Neuronal stem cell (in vitro differentiated cells): ENCODE measurements around the gene CFAP92.
A peak's percentile ranks its signal among the peaks of the same experiment; 100 is the strongest.
"Not testable (repeated sequence)": the region's sequence is repeated elsewhere in the genome, so short reads cannot be mapped to it uniquely, and the experiment has no call there.

Experiments
- DNase-seq: peaks from one replicate; pipeline ENCODE4 v3.0.0-alpha.2; 2013; ENCODE audit warnings: low spot score
- H2AFZ ChIP-seq: one replicate; pipeline ENCODE4 v1.6.1; 2013; ENCODE audit warnings: mild to moderate bottlenecking, low read length, inconsistent platforms
- H2AK5ac ChIP-seq: 2 replicates; pipeline ENCODE4 v1.6.1; 2013; ENCODE audit warnings: low read depth, mild to moderate bottlenecking, inconsistent platforms, low read length, moderate library complexity, mixed read lengths
- H2BK120ac ChIP-seq: 2 replicates; pipeline ENCODE4 v1.6.1; 2013; ENCODE audit warnings: low read depth, mild to moderate bottlenecking, inconsistent platforms, low read length, moderate library complexity, mixed read lengths
- H2BK12ac ChIP-seq: one replicate; pipeline ENCODE4 v1.6.1; 2013; ENCODE audit warnings: low read length, inconsistent platforms
- H2BK15ac ChIP-seq: 2 replicates; pipeline ENCODE4 v1.6.1; 2013; ENCODE audit warnings: mild to moderate bottlenecking, low read length, inconsistent platforms, mixed read lengths
- H2BK5ac ChIP-seq: one replicate; pipeline ENCODE4 v1.6.1; 2013; ENCODE audit warnings: inconsistent platforms, mild to moderate bottlenecking, low read length, moderate library complexity
- H3K14ac ChIP-seq: one replicate; pipeline ENCODE4 v1.6.1; 2013; ENCODE audit warnings: low read length, inconsistent platforms
- H3K18ac ChIP-seq: 2 replicates; pipeline ENCODE4 v1.6.1; 2013; ENCODE audit warnings: low read length, inconsistent platforms
- H3K23ac ChIP-seq: 2 replicates; pipeline ENCODE4 v1.6.1; 2013; ENCODE audit warnings: low read depth, mild to moderate bottlenecking, mixed read lengths, low read length, inconsistent platforms; ENCODE audit not compliant: poor library complexity
- H3K27ac ChIP-seq: replicated peaks from 3 replicates; pipeline ENCODE4 v1.5.1; 2013; ENCODE audit warnings: low read length, inconsistent platforms
- H3K27me3 ChIP-seq, 3 experiments: 2 replicates each; pipeline ENCODE4 v1.6.1; 2013; ENCODE audit warnings: low read length in 3 of 3, mild to moderate bottlenecking in 2 of 3, inconsistent platforms in 1 of 3, low read depth in 1 of 3, mixed read lengths in 1 of 3, moderate library complexity in 1 of 3; ENCODE audit not compliant: control insufficient read depth in 3 of 3, insufficient read depth in 3 of 3
- H3K36me3 ChIP-seq, 2 donors: replicated peaks in 1 of 2; 2 replicates each; pipeline ENCODE4 v1.6.1; 2013; ENCODE audit warnings: low read length in 2 of 2; ENCODE audit not compliant: control insufficient read depth in 2 of 2, insufficient read depth in 2 of 2
- H3K4ac ChIP-seq: 2 replicates; pipeline ENCODE4 v1.6.1; 2013; ENCODE audit warnings: inconsistent platforms, mild to moderate bottlenecking, low read length, moderate library complexity
- H3K4me1 ChIP-seq, 2 donors: 1 replicate in 1 of 2; 2 replicates in 1 of 2; pipeline ENCODE4 v1.6.1; 2013; ENCODE audit warnings: low read length in 2 of 2, low read depth in 1 of 2; ENCODE audit not compliant: control insufficient read depth in 2 of 2, insufficient read depth in 1 of 2
- H3K4me2 ChIP-seq: one replicate; pipeline ENCODE4 v1.6.1; 2013; ENCODE audit warnings: mild to moderate bottlenecking, low read length, inconsistent platforms; ENCODE audit not compliant: insufficient read depth, poor library complexity, severe bottlenecking
- H3K4me3 ChIP-seq, 2 donors: 2 replicates each; pipeline ENCODE4 v1.5.1; 2013; ENCODE audit warnings: low read length in 2 of 2, mild to moderate bottlenecking in 2 of 2, inconsistent platforms in 1 of 2, moderate library complexity in 1 of 2
- H3K79me1 ChIP-seq: one replicate; pipeline ENCODE4 v1.6.1; 2013; ENCODE audit warnings: low read depth, mild to moderate bottlenecking, inconsistent platforms, low read length, moderate library complexity
- H3K9ac ChIP-seq: one replicate; pipeline ENCODE4 v1.6.1; 2013; ENCODE audit warnings: mild to moderate bottlenecking, low read depth, low read length, inconsistent platforms; ENCODE audit not compliant: poor library complexity
- H3K9me3 ChIP-seq, 2 donors: replicated peaks in 1 of 2; 2 replicates each; pipeline versions ENCODE3 to v1.6.1; 2013; ENCODE audit warnings: low read length in 2 of 2, mild to moderate bottlenecking in 2 of 2, inconsistent platforms in 1 of 2, low read depth in 1 of 2, mixed read lengths in 1 of 2, moderate library complexity in 1 of 2; ENCODE audit not compliant: control insufficient read depth in 2 of 2, insufficient read depth in 1 of 2
- H4K8ac ChIP-seq: one replicate; pipeline ENCODE4 v1.6.1; 2013; ENCODE audit warnings: low read depth, mild to moderate bottlenecking, inconsistent platforms, low read length, moderate library complexity
- H4K91ac ChIP-seq: one replicate; pipeline ENCODE4 v1.6.1; 2013; ENCODE audit warnings: low read length, low read depth, mild to moderate bottlenecking, inconsistent platforms; ENCODE audit not compliant: poor library complexity
- WGBS, 2 donors: extraction: QIAGEN DNeasy Blood & Tissue Kit; methylation state at CpG; one replicate each; pipeline ENCODE4 v1.1.7; 2013; ENCODE audit warnings: missing lambda C conversion rate in 2 of 2, mixed read lengths in 1 of 2; ENCODE audit not compliant: insufficient read length in 2 of 2, insufficient replicate concordance in 1 of 2; ENCODE audit errors: extremely low coverage in 2 of 2; 5-methylcytosine and 5-hydroxymethylcytosine counted together

The CFAP92 gene

GRCh38 chr3:128867200-128868125, 126.4 kb downstream of the CFAP92 start:
- Histone ChIP-seq H3K4ac (no peak overlapping the region), H2BK5ac (no peak overlapping the region), H2AFZ (no peak overlapping the region), H3K14ac (no peak overlapping the region), H3K4me2 (no peak overlapping the region), H3K27me3 (no peaks in the 10 kb centered on the region), H3K36me3 (no peaks in the 10 kb centered on the region), H2BK15ac (peak overlapping the region; percentile 27), H2BK12ac (no peak overlapping the region), H3K79me1 (no peaks in the 10 kb centered on the region), H4K8ac (no peak overlapping the region), H3K4me3 (no peak overlapping the region), H3K9me3 (peaks cover 0 to 2% of the 10 kb centered on the region in 2 donors), H4K91ac (no peak overlapping the region), H2BK120ac (no peak overlapping the region), H3K23ac (no peak overlapping the region), H3K9ac (peak overlapping the region; percentile 17), H3K18ac (no peak overlapping the region), H3K4me1 (peaks cover 7 to 12% of the 10 kb centered on the region in 2 donors), H3K27ac (no peak overlapping the region), H2AK5ac (peak overlapping the region; percentile 15)
- WGBS, 2 donors: no CpG with 5 or more reads among the region's 4 CpGs
- no peak for DNase-seq

DNA sequence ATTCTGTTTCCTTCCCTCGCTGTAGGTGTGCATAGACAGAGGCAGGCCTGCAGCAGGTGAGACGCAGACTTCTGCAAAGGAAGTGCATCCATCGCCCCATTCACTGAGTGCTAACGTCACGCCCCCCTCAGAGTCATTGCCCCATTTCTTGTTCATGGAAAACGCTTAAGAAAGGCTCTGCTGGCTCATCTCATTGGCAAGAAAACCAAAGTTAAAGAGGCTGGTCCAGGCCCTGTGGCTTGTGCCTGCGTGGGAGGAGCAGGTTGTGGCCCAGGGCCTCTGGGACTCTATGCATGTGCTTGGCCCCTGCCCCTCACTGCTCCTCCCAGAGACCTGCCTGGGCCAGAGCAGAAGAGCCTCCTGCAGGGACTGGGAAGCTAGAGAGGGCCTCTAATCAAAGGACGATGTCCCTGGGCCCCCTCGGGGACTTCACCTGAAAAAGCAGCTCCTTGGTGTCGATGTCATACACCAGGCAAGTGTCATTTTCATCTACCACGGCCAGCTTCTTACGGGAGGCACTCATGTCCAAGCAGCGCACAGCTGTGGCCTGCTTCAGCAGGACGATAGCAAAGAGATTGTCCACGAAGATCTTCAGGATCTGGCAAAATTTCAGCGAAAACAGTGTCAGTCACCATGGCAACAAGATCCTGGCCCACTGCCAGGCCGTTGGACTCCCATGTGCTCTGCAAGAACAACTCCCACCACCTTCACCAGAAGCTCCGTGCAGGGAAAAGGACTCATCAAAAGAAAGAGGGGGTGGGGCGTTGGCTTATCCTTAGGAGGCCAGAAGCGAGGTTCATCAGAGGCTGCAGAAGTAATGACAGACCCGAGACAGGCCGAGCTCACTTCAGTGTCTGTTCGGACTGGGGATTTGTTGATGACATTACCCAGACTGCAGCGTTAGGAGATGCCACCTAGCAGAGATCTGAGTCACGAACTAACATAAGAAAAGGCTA, 128.7 kb downstream of the CFAP92 start:
- H3K9ac ChIP-seq, H3K9me3 ChIP-seq, H2BK15ac ChIP-seq, H3K79me1 ChIP-seq, H3K27me3 ChIP-seq, H3K4me3 ChIP-seq, H3K27ac ChIP-seq, DNase-seq, H3K14ac ChIP-seq, H3K23ac ChIP-seq, H3K4ac ChIP-seq, H2BK5ac ChIP-seq, H3K4me2 ChIP-seq, H2AK5ac ChIP-seq, H4K8ac ChIP-seq, H2BK12ac ChIP-seq, H3K36me3 ChIP-seq, H2BK120ac ChIP-seq, H4K91ac ChIP-seq: not testable (repeated sequence)
- Histone ChIP-seq H3K4me1 (peaks cover 7 to 12% of the 10 kb centered on the region in 2 donors), H3K18ac (peak overlapping the region; percentile 15), H2AFZ (peak overlapping the region; percentile 74)
- no CpG with 5 or more reads among the region's 25 CpGs for WGBS, 2 donors

DNA sequence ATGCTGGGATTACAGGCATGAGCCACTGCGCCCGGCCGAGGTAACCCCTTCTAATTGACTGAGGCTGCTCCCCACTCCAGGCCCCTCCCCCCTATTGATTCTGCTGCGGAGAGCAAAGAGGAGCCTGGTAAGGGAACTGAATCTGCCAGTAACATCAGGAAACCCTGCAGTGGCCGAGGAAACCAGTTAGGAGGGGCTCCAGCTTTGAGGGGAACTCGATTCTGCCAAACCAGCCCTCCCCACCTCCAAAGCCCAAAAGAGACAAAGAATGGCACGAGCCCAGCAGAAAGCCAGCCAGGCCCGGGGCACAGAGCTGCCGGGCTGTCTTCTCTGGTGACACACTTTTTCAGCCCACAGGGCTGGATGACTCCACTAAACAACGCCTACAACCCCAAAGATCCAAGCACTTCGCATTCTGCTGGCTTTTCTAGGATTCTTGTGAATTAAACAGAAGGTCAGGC, 129.5 kb downstream of the CFAP92 start:
- DNase-seq: no peak
- Histone ChIP-seq H4K8ac (no peak overlapping the region), H2AFZ (peak overlapping the region; percentile 74), H3K4me2 (no peak overlapping the region), H3K18ac (no peak overlapping the region), H3K14ac (no peak overlapping the region), H3K36me3 (no peaks in the 10 kb centered on the region), H2BK15ac (no peak overlapping the region), H3K27me3 (no peaks in the 10 kb centered on the region), H4K91ac (no peak overlapping the region), H3K9me3 (peaks cover 9 to 12% of the 10 kb centered on the region in 2 donors), H2BK120ac (no peak overlapping the region), H3K23ac (no peak overlapping the region), H2AK5ac (no peak overlapping the region), H3K79me1 (no peaks in the 10 kb centered on the region), H3K9ac (no peak overlapping the region), H3K4ac (no peak overlapping the region), H3K27ac (peak overlapping the region; percentile 19), H2BK12ac (no peak overlapping the region), H2BK5ac (no peak overlapping the region), H3K4me3 (no peak overlapping the region), H3K4me1 (peaks cover 7 to 12% of the 10 kb centered on the region in 2 donors)
- no CpG with 5 or more reads among the region's 11 CpGs for WGBS, 2 donors
